HG02588 (cell line): ENCODE data around the gene HES5.
"Not testable (repeated sequence)": the region's sequence is repeated elsewhere in the genome, so short reads cannot be mapped to it uniquely, and the experiment has no call there.

Source experiments
- ATAC-seq: cut with Tn5 transposase; IDR thresholded peaks from one replicate; pipeline ENCODE4 v1.9.1; 2021; ENCODE audit warnings: mild to moderate bottlenecking, moderate library complexity; ENCODE audit not compliant: unreplicated experiment

Gene HES5

DNA sequence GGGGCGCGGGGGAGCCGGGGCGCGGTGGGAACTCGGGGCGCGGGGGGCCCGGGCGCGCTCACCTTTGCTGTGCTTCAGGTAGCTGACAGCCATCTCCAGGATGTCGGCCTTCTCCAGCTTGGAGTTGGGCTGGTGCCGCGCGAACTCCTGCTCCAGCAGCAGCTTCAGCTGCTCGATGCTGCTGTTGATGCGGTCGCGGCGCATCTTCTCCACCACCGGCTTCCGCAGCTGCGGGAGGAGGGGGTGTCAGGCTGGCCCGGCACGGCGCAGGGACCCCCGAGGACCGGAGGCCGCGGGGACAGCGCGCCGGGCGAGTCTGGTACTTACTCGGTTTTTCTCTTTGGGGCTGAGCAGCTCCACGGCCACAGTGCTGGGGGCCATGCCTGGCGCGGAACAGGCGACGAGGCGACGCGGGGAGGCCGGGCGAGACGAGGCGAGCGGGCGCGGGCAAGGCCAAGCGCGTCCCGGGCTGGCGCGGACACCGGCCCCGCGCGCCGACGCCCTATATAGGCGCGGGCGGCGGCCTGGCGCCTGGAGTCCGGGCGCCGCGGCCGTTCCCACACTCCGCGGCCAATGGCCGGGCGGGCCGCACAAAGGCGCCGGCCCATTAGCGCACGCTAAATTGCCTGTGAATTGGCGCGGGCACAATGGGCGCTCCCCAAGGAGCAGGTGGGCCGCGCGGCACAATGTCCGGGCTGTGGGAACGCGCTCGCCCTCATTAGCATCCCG lies at the start of gene HES5:
HES5 (minus strand) TSS at position 480 of the 729 bp plus-strand sequence; CDS start at position 381, 99 bp downstream.
- ATAC-seq = no peak

GRCh38 chr1:2578758-2579118 lies 48.7 kb upstream of the HES5 start:
- no peak for ATAC-seq

GRCh38 chr1:2577565-2578075 lies 47.6 kb upstream of the HES5 start:
- ATAC-seq = peak; percentile 29

DNA sequence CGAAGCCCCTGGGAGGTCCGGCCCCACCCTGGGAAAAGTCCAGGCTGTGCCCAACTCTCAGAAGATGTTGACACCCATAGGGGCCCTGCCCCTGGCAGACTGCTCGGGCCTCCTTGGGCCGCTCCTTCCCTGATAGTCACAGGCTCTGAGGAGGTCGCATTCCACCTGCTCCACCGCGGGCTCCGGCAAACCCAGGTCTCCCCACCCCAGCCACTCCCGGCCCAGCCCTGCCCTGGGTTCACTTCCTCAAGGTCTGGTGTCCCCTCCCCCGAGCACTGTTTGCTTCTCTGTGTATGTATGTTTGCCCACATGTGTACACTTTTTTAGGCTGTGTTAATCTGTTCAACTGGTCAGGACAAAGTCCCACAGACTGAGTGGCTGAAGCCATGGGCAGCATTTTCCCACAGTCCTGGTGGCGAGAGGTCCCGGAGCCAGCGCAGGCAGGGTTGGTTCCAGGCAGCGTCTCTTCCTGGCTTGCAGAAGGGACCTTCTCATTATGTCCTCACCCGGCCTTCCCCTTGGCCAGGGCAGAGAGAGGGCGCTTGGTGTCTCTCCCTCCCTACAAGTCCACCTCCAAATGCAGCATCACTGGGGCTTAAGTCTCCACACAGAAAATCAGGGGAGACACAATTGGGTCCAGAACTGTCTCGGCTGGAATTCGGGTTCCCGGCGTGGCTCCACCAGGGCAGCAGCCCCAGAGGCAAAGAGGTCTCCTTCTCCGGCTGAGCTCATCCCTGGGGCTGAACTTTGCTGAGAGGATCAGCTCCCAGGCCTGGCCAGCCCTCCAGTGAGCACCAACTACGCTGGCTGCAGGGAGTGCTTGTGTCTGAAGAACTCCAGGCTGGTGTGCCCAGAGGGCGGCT lies 46.0 kb upstream of the HES5 start:
- ATAC-seq = no peak

DNA sequence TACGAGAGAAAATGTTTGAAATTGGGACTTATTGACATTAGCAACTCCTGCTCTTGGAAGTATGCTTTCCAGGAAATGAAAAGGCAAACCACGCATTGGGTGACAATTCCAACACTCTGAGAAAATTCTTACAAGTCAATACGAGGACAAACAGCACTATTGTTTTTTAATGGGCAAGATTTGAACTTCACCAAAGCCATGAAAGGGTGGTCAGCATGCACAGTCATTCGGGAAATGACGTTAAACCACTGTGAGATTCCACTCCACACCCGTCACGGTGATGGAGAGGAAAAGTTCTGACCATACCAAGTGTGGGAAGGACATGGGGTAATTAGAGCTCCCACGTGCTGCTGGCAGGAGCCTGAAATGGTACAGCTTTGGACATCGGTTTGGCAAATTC lies 44.3 kb upstream of the HES5 start:
- no peak for ATAC-seq

GRCh38 chr1:2573250-2573920 lies 43.3 kb upstream of the HES5 start:
- ATAC-seq = no peak

DNA sequence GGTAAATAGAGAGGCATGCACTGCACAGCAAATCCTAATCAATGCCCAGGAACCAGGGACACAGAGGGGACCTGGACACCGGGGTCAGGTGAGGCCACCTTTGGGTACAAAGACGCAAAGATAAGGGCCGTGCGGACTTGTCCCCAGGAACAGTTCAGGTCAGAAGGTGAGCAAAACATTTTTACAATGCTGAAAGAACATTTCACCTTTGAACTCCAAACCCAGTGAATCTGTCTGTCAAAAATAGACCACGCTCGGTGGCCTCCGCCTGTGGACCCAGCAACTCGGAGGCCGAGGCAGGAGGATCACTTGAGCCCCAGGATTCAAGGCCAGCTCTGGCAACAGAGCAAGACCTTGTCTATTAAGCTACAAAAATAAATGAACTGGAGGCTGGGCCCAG lies 41.3 kb upstream of the HES5 start:
- ATAC-seq = no peak

DNA sequence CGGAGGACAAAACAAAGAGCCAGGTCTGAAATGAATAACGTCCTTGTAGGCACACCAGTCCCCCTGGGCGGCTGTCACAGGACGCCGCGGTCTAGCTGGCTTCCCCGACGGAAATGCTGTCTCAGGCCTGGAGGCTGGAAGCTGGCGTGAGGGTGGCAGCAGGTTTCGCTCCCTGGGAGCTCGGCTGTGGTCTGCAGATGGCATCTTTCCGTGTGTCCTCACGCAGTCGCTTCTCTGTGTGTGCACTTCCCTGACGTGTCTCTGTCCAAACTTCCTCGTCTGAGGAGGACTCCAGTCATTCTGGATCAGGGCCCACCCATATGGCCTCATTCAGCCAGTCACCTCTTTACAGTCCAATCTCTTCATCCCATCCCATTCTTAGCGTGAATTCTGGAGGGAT lies 40.3 kb upstream of the HES5 start:
- ATAC-seq = no peak

- not testable (repeated sequence) for ATAC-seq
Measured at GRCh38 chr1:2569703-2570102, 39.6 kb upstream of the HES5 start.

DNA sequence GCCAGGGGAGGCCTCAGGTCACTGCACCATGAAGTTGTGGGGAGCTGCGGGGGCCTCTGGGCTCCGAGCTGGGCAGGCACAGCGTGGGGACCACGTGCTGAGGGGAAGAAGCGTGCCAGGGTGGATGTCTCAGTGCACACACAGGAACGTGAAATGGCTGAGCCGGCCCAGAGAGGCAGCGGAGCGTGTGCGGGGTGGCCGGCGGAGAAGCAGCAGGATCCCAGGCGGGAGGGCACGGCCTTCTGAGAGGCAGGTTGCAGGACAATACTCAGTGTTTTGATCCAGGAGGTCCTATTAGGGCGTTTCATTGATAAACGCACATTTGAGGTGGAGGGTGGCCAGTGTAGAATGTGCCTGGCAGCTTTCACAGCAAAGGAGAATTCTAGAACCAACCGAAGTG lies 39.0 kb upstream of the HES5 start:
- ATAC-seq = no peak

- not testable (repeated sequence) for ATAC-seq
Measured at GRCh38 chr1:2568187-2568816, 38.2 kb upstream of the HES5 start.

GRCh38 chr1:2567083-2567679 lies 37.1 kb upstream of the HES5 start:
- no peak for ATAC-seq

GRCh38 chr1:2566101-2567045 lies 36.3 kb upstream of the HES5 start:
- ATAC-seq = no peak

DNA sequence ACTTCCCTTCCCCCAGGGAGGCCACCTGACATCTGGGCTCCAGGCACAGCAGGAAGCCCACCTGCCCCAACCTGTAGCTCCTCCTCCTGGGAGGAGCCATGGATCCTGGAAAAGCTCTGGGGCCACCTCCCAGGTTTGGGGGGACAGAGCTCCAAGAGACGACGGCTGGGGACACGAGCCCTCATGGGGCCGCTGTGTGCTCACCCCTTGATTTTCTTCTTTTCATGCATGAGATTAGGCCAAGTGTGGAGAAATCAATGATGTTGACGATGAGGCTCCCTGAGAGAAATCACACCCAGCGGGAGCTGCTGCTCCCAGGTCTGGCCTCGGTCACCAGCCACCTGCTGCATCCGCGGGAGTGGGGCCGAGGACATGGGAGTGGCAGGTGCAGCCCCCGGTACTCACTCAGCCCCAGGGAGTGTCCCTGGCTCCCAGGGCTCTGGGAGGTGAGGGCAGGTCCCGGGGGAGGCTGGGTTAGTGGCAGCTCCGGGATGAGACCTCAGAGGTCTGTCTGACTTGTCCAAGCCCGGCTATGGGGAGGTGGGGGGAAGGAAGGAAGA lies 34.8 kb upstream of the HES5 start:
- no peak for ATAC-seq

DNA sequence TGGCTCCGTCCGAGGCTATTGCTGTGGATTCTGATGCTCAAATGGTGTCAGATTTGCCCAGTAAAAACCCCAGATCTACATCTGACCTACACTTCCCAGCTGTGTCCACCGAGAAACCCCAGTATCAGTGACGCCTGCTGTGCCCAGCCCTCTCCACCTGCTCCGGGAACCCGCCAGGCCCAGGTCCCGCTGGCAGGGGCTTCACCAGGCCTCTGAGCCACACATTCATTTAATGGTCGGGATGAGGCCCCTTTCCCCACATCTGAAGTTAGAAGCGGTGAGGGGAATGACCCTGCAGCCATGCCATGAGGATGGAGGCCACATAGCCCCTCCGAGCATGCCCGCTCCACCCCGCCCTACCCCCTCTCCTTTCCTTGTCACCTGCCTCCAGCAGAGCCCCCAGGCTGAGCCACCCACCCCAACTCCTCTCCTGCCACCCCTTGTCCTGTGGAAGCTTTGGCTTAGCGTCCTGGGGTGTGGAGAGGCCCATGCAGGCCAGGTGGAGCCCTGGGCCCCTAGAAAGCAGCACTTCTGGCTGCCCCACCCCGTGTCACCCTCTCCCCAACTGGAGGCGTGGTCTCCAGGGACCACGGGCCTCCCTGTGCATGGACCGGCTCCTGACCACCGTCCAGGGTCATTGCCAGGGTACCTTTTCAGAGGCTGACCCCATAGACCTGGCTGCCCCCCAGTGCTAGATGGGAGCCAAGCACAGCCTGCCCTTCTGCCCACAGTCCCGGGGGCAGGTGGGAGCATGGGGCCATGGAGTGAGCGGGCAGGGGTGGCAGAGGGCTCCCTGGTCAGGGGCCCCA lies 34.1 kb upstream of the HES5 start:
- ATAC-seq = no peak

DNA sequence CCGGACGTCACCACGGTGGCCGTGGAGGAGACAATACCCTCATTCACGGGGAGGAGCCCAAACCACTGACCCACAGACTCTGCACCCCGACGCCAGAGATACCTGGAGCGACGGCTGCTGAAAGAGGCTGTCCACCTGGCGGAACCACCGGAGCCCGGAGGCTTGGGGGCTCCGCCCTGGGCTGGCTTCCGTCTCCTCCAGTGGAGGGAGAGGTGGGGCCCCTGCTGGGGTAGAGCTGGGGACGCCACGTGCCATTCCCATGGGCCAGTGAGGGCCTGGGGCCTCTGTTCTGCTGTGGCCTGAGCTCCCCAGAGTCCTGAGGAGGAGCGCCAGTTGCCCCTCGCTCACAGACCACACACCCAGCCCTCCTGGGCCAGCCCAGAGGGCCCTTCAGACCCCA lies 33.1 kb upstream of the HES5 start:
- ATAC-seq = no peak

DNA sequence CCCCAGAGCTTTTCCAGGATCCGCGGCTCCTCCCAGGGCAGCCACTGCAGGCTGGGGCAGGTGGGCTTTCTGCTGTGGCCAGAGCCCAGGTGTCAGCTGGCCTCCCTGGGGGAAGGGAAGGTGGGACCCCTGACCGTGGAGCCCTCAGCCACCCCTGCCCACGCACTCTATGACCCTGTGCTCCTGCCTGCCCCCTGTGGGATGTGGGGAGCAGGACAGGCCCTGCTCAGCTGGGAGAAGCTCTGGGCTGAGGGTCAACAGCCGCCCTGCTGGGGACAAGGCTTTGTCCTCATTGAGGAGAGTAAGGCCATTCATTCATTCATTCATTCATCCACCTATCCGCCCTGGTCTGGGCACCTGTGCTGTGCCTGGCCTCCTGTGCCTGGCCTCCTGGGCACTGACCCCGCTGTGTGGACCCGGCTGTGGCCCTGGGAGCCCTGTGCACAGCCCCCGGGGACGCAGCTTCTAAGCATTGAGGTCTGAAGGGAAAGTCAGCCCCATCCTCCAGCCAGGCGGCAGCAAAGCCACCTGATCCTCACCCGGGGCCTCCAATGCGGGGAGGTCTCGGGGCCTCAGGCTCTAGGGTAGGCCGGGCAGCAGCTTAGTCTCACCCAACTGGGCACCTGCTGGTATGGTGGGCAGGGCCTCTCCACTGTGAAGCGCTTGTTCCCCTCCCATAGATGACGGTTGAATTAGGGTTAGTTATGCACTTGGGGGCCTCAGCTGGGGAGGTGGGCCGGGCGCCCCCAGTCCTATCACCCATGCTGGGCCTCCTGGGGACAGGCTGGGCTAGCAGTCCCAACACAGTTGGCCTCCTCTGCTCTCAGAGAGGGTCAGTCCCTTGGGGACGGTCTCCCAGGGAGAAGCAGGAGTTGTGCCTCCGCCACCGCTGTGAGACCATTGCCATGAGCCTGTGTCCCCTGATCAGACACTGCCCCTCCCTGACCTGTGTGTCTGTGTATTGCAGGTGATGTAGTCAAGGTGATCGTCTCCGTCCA lies 32.1 kb upstream of the HES5 start:
- ATAC-seq = no peak
